Neuron (in vitro differentiated cells): ENCODE measurements around the gene DRD4.
"Not testable (repeated sequence)": the region's sequence is repeated elsewhere in the genome, so short reads cannot be mapped to it uniquely, and the experiment has no call there.

Experiments
- H2AFZ ChIP-seq: one replicate; pipeline ENCODE4 v1.6.1; 2013; ENCODE audit warnings: low read depth, mild to moderate bottlenecking, inconsistent platforms, low read length, moderate library complexity
- H3K27me3 ChIP-seq: one replicate; pipeline ENCODE4 v1.6.1; 2013; ENCODE audit warnings: low read length; ENCODE audit not compliant: insufficient read depth
- H3K36me3 ChIP-seq: one replicate; pipeline ENCODE4 v1.6.1; 2013; ENCODE audit warnings: low read length; ENCODE audit not compliant: insufficient read depth
- H3K4me1 ChIP-seq: one replicate; pipeline ENCODE4 v1.6.1; 2013; ENCODE audit warnings: low read length; ENCODE audit not compliant: insufficient read depth
- H3K4me3 ChIP-seq: 2 replicates; pipeline ENCODE4 v1.5.1; 2013; ENCODE audit warnings: mild to moderate bottlenecking, low read length, moderate library complexity
- H3K9me3 ChIP-seq: one replicate; pipeline ENCODE4 v1.6.1; 2013; ENCODE audit warnings: low read length

DRD4 gene

GRCh38 chr11:650482-650881 is 13.4 kb downstream of the DRD4 start:
- Histone ChIP-seq H3K9me3 (no peaks in the 10 kb centered on the region), H3K36me3 (peaks cover 21% of the 10 kb centered on the region), H3K4me3 (no peak overlapping the region), H2AFZ (no peak overlapping the region), H3K27me3 (no peaks in the 10 kb centered on the region), H3K4me1 (no peaks in the 10 kb centered on the region)

DNA sequence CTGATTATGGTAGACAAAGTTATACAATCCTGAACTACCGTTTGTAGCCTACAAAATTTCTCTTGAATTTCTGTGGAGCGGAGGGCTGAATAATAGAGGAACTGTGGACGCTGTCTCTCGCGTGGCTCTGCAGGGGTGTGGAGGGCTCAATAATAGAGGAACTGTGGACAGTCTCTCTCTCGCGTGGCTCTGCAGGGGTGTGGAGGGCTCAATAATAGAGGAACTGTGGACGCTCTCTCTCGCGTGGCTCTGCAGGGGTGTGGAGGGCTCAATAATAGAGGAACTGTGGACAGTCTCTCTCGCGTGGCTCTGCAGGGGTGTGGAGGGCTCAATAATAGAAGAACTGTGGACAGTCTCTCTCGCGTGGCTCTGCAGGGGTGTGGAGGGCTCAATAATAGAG is 16.1 kb downstream of the DRD4 start:
- not testable (repeated sequence) for H3K4me3 ChIP-seq, H3K9me3 ChIP-seq, H2AFZ ChIP-seq, H3K4me1 ChIP-seq, H3K27me3 ChIP-seq
- H3K36me3 ChIP-seq = peaks cover 16% of the 10 kb centered on the region

DNA sequence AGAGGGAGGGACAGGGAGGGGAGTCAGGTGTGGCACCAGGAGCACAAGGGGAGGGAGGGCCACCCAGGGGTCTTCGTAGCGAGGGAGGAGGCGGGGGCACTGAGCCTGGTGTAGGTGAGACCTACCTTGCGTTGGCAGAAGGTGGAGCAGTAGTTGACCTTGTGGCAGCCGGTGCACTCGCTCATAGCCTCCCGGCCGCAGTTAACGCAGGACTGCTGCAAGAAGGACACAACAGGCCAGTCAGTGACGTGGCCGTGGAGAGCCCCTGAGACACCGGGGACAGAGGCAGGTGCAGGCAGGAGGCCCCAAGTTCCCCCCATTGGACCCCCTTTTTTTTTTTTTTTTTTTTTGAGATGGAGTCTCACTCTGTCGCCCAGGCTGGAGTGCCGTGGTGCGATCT is 16.8 kb downstream of the DRD4 start:
- Histone ChIP-seq H3K4me3 (no peak overlapping the region), H2AFZ (no peak overlapping the region), H3K4me1 (no peaks in the 10 kb centered on the region), H3K36me3 (peaks cover 21% of the 10 kb centered on the region), H3K27me3 (no peaks in the 10 kb centered on the region), H3K9me3 (no peaks in the 10 kb centered on the region)

DNA sequence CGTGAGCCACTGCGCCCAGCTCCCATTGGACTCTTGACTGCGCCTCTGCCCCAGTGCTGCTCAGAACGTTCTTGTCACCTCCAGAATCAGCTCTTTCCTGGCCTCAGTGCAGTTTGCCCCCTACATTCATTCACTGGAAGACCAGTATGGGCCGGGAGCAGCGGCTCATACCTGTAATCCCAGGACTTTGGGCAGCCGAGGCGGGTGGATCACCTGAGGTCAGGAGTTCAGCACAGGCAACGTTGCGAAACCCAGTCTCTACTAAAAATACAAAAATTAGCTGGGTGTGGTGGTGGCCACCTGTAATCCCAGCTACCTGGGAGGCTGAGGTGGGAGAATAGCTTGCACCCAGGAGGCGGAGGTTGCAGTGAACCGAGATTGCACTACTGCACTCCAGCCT is 17.4 kb downstream of the DRD4 start:
- H3K36me3 ChIP-seq = peaks cover 22% of the 10 kb centered on the region
- H3K9me3 ChIP-seq, H3K4me1 ChIP-seq, H3K27me3 ChIP-seq, H3K4me3 ChIP-seq, H2AFZ ChIP-seq: not testable (repeated sequence)

DNA sequence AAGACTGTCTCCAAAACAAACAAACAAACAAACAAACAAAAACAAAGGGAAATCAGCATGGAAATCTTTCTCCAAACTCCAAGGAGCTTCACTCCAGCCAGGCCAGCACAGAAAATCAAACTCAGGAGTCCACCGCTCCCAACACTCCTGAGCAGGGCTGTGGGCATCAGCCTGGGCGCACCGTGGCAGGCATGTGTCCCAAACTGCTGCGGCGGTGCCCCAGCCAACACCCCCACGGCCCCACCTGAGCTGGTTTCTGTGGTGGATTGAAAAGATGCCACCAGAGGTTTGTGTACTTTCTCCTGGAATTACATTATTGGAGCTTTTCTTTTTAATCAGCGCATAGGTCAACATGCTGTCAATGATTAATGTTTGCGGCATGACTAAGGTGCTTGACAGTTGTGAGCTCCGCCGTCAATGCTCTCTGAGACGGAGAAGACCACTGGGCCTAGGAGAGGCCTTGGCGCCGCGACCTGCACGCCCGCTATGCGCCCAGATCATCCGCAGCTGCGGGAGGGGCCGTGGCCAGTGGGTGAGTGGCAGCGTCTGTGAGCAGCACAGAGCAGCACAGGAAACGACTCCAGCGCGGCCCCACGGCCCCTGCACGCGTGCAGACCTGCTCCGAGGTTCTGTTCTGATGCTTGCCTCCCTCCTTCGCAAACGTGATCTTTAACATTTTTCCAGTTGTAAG is 18.1 kb downstream of the DRD4 start:
- H3K36me3 ChIP-seq = peaks cover 26% of the 10 kb centered on the region
- H3K4me1 ChIP-seq = no peaks in the 10 kb centered on the region
- H3K9me3 ChIP-seq = no peaks in the 10 kb centered on the region

GRCh38 chr11:656426-656825 is 19.4 kb downstream of the DRD4 start:
- Histone ChIP-seq H3K9me3 (no peaks in the 10 kb centered on the region), H3K36me3 (peaks cover 35% of the 10 kb centered on the region), H3K4me3 (no peak overlapping the region), H3K27me3 (no peaks in the 10 kb centered on the region), H3K4me1 (no peaks in the 10 kb centered on the region), H2AFZ (no peak overlapping the region)

More for the DNA sequence above, 18.1 kb downstream of the DRD4 start:
- H2AFZ ChIP-seq = no peak overlapping the region
- H3K4me3 ChIP-seq = no peak overlapping the region
- no peaks in the 10 kb centered on the region for H3K27me3 ChIP-seq

DNA sequence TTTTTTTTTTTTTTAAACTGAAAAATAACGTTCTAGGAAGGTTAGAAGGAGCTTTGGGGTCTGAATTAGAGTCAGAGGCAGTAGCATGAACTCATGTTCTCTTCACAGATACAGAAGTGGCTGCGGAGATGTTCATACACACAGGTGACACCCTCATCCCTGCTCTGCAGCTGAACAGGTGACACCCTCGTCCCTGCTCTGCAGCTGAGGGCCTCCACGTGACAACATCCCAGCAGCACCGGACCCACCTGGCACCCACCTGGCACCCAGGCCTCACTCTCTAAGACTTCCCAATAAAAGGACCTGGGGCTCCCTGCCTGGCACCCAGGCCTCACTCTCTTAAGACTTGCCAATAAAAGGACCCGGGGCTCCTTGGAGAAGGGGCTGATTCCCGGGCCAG is 19.8 kb downstream of the DRD4 start:
- Histone ChIP-seq H3K4me1 (no peaks in the 10 kb centered on the region), H3K9me3 (no peaks in the 10 kb centered on the region), H3K4me3 (no peak overlapping the region), H3K27me3 (no peaks in the 10 kb centered on the region), H2AFZ (no peak overlapping the region), H3K36me3 (peaks cover 34% of the 10 kb centered on the region)

DNA sequence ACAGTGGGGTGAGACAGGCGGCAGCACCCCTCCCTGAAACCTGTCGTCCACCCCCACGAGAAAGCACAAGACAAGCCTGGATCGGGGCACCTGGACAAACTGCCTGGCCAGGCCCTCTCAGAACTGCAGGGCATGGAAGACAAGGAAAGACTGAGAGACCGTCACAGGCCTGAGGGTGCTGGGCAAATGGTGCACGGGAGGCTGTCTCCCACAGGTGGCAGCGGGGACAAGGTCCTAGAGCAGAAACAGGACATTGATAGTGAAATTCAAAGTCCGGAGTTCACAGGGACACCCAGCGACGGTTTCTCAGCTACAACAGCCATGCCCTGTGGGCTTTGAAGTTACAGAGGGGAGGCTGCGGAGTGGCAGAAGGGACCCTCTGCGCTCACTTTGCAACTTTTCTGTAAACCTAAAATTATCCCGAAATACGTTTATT is 20.6 kb downstream of the DRD4 start:
- Histone ChIP-seq H3K9me3 (no peaks in the 10 kb centered on the region), H3K36me3 (peaks cover 33% of the 10 kb centered on the region), H3K4me1 (no peaks in the 10 kb centered on the region), H3K4me3 (no peak overlapping the region), H3K27me3 (no peaks in the 10 kb centered on the region), H2AFZ (no peak overlapping the region)

DNA sequence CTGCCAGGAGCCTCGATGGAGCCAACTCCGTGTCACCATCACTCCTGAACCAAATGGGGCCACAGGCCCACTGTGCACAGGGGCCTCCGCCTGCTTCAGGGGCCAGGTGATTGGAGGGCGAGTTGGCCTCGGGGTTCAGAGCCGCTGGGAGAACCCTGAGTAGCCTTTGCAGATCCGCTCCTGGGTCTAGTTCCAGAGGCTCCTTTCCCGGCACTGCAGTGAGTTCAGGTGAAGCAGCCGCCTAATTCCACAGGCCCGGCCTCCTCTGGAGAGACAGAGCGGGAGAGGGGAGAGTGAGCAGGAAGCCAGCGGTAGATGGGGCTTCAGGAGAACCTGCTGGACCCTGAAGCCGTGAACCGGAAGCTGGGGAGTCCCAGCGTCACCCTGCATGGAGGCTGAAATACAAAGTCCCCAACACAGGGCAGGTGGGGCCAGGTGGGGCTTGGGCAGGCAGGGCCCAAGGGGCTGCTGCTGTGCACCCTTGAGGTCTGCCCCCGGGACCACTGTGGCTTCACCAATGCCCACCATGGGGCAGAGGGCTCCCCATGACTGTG is 22.5 kb downstream of the DRD4 start:
- Histone ChIP-seq H2AFZ (no peak overlapping the region), H3K27me3 (no peaks in the 10 kb centered on the region), H3K36me3 (peaks cover 26% of the 10 kb centered on the region), H3K9me3 (no peaks in the 10 kb centered on the region), H3K4me1 (no peaks in the 10 kb centered on the region), H3K4me3 (no peak overlapping the region)

DNA sequence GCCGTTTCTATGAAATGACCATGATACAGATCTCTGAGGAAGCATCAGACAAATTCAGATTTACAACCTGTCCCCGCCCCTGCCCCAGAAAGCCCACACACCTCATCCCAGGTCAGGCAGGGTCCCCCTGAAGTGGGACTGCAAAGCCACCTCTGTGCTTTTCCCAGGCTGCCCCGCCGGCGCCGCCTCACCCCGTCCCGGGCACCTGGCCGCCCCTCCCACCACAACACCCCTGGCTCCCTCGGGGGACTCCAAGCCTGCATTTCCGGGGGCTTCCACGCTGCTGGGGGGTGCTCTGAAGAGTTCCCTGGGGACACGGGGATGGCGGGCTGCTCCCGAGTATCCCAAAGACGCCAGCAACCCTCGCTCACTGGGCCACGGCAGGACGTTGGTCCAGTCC is 23.2 kb downstream of the DRD4 start:
- H3K4me3 ChIP-seq = no peak overlapping the region
- peaks cover 29% of the 10 kb centered on the region for H3K36me3 ChIP-seq
- no peaks in the 10 kb centered on the region for H3K4me1 ChIP-seq
- H3K9me3 ChIP-seq = no peaks in the 10 kb centered on the region
- H2AFZ ChIP-seq = no peak overlapping the region
- H3K27me3 ChIP-seq = no peaks in the 10 kb centered on the region

- H3K27me3 ChIP-seq = no peaks in the 10 kb centered on the region
- H3K4me3 ChIP-seq = no peak overlapping the region
- H3K9me3 ChIP-seq = peaks cover 4% of the 10 kb centered on the region
- H3K36me3 ChIP-seq = peaks cover 35% of the 10 kb centered on the region
- no peaks in the 10 kb centered on the region for H3K4me1 ChIP-seq
- H2AFZ ChIP-seq = no peak overlapping the region
Measured at GRCh38 chr11:660681-661444, 23.8 kb downstream of the DRD4 start.

GRCh38 chr11:662689-663274 is 25.7 kb downstream of the DRD4 start:
- Histone ChIP-seq H3K27me3 (no peaks in the 10 kb centered on the region), H3K9me3 (peaks cover 9% of the 10 kb centered on the region), H3K4me1 (no peaks in the 10 kb centered on the region), H3K36me3 (peaks cover 40% of the 10 kb centered on the region), H3K4me3 (no peak overlapping the region), H2AFZ (no peak overlapping the region)

GRCh38 chr11:665062-665703 is 28.1 kb downstream of the DRD4 start:
- H3K36me3 ChIP-seq = peaks cover 31% of the 10 kb centered on the region
- H3K27me3 ChIP-seq = no peaks in the 10 kb centered on the region
- H2AFZ ChIP-seq = no peak overlapping the region
- no peaks in the 10 kb centered on the region for H3K4me1 ChIP-seq
- H3K9me3 ChIP-seq = peaks cover 9% of the 10 kb centered on the region
- no peak overlapping the region for H3K4me3 ChIP-seq
